Stimulated activated CD4-positive, alpha-beta T cell treated with anti-CD3 and anti-CD28 coated beads, Interleukin-12 subunit alpha, Interleukin-12 subunit beta, amount 100 ng/mL, for 4 hours (primary cell): ENCODE measurements around the gene RASIP1.
A peak's percentile ranks its signal among the peaks of the same experiment; 100 is the strongest.
"Not testable (repeated sequence)": the region's sequence is repeated elsewhere in the genome, so short reads cannot be mapped to it uniquely, and the experiment has no call there.

Experiments
- DNase-seq: peaks from one replicate; pipeline ENCODE4 v3.0.0-alpha.2; 2020

Gene RASIP1

GRCh38 chr19:48705431-48705830 is 35.0 kb downstream of the RASIP1 start:
- no peak for DNase-seq

DNA sequence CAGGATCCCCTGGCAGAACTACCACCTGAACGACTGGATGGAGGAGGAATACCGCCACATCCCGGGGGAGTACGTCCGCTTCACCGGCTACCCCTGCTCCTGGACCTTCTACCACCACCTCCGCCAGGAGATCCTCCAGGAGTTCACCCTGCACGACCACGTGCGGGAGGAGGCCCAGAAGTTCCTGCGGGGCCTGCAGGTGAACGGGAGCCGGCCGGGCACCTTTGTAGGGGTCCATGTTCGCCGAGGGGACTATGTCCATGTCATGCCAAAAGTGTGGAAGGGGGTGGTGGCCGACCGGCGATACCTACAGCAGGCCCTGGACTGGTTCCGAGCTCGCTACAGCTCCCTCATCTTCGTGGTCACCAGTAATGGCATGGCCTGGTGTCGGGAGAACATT is 37.1 kb downstream of the RASIP1 start:
- DNase-seq = no peak

DNA sequence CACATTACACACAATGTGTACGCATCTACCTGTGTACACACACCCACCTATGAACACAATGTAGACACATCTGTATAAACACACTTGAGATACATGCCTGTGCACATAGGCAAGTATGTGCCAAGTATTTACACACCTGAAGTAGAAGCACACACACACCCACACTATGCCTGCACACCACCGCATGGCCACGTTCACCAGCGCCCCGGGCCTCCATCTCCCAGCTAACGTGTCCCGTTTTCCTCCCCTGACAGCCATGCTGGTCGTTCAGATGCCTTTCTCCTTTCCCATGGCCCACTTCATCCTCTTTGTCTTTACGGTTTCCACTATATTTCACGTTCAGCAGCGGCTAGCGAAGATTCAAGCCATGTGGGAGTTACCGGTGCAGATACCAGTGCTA is 37.7 kb downstream of the RASIP1 start:
- no peak for DNase-seq

DNA sequence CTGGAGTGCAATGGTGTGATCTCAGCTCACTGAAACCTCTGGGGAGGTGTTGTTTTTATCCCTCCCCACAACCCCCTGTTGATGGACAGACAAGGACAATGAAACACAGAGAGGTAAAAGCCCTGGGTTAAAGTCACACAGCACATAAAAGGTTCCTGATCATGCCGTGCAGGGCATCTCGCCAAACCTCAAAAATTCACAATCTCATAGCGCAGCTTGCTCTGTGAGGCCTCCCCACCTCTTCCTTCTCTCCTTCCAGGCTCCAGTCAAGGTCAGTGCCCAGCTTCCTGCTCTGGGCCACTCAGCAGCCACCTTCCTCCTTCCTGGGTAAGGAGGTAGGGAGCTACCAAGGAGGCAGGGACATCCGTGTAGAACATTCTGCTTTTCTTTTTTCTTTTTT is 42.4 kb downstream of the RASIP1 start:
- no peak for DNase-seq

GRCh38 chr19:48696353-48697010 is 43.9 kb downstream of the RASIP1 start:
- no peak for DNase-seq

DNA sequence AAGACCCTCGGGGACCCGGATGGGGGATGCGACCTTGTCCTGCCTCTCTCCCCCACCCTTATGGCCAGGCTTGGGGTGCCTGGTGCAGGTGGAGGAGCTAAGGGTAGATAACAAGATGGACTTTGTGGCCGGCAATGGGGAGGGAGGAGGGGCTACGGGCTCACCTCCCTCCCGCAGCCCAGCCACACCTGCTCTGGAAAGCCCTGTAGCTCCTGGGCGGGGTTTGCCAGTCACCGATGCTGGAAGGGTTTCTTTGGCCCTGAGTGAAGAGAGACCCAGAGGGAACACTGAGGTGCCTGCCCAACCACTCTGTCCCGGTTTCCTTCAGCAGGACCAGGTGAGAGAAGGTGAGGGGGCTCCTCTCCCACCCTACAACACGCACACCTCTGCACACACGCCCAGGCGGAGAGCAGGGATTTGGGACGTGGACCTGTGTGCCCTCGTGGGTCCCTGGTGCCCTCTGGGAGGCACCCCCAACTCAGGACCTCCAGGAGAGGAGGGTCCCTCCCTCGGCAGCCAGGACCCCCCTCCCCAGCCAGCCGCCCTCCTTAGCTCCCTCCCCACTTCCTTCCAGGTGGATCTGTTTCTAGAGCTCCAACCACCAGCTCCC is 44.6 kb downstream of the RASIP1 start, which contains the start of gene FUT2:
TSS of gene FUT2 (plus strand) at position 229 of the 610 bp plus-strand sequence. CDS start 6,986 bp downstream, outside the sequence.
- no peak for DNase-seq

GRCh38 chr19:48693629-48694028 is 46.8 kb downstream of the RASIP1 start:
- DNase-seq = not testable (repeated sequence)

DNA sequence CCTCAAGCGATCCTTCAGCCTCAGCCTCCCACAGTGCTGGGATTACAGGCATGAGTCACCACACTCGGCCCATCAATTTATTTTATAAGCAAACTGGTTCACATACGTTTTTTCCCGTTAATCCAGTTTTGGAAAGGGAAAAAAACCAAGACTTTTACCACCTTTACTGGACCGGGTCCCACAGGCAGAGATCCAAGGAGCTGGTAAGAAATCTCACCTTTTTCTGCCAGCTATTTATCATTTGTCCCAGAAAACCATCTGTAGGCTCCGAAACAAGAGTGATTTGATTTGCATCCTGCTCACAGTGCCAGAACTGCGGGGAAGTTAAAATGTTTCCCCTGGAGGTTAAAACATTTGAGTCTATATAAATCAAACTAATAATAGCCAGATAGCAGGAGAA is 51.0 kb downstream of the RASIP1 start:
- DNase-seq = no peak

DNA sequence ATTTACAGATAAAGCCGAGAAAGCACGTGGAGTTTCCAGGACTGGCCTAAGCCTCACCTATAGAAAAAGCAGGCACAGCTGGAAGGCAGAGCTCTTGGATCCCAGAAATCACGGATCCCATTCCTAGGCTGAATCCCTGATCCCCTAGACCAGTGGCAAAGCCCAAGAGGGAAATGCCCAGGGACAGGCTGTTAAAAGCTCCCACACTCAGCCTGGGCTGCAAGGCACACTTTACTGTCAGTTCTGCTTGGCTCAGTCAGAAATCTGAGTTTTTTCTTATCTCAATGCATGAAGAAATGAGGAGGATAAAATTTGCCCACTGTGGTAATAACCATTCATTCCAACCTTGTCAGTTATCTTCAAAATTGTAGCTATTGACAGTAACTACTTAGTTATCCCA is 52.6 kb downstream of the RASIP1 start:
- no peak for DNase-seq

DNA sequence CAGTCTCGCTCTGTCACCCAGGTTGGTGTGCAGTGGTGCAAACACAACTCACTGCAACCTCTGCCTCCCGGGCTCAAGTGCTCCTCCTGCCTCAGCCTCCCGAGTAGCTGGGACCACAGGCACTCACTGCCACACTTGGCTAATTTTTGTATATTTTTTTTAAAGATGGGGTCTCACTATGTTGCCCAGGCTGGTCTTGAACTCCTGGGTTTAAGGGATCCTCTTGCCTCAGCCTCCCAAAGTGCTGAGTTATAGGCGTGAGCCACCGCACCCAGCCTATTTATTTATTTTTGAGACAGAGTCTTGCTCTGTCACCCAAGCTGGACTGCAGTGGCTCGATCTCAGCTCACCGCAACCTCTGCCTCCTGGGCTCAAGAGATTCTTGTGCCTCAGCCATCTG is 53.8 kb downstream of the RASIP1 start:
- not testable (repeated sequence) for DNase-seq

DNA sequence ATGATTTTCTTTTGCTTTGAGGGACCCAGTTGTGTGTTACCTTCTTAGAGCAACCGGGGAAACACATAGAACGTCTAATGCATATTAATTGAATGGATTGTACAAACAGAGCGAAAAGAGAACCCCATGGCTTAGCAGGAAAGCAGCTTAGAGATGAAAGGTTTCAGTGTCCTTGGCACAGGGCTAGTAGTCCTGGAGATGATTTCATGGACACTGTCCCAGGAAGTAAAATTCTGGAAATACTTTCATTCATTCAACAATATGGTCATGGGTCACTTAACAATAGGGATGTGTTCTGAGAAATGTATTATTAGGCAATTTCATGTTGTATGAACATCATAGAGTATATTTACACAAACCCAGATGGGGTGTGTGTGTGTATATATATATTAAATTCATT is 54.3 kb downstream of the RASIP1 start:
- no peak for DNase-seq

GRCh38 chr19:48685583-48685982 is 54.8 kb downstream of the RASIP1 start:
- no peak for DNase-seq

GRCh38 chr19:48683349-48683748 is 57.1 kb downstream of the RASIP1 start:
- peak; percentile 30 for DNase-seq

DNA sequence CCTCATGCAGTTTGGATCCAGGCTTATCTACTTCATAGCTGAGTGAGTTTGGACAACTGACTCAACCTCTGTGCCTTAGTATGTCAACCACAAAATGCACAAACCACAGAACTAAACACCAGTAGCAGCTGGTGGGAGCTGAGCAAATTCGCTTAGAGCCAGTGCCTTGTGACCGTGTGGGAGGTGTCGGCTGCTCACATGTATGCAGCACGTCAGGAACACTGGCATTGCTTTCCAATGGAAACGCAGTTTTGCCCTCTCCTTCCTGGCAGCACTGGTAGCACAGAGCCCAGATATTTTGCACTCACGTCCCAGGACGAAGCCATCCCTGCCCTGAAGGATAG is 59.3 kb downstream of the RASIP1 start:
- no peak for DNase-seq

- no peak for DNase-seq
Observed at GRCh38 chr19:48680436-48681126, 59.8 kb downstream of the RASIP1 start.

GRCh38 chr19:48680006-48680405 is 60.4 kb downstream of the RASIP1 start:
- DNase-seq = not testable (repeated sequence)

DNA sequence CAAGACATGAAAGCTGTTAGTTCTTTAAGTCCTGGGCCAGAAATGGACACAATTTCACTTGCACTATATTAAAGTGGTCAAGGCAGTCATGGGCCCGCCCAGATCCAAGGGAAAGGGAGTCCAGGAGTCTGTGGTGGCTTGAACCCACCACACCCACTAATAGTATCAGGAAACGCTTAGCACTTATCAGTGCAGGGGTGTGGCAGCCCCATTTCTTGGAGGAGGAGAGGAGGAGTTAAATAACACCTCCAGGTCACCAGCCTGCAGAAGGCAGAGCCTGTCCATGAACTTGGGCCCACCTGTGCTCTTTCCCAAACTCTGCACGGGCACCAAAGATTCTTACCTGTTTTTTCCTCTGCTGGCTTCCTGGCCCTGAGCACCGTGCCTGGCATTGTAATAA is 62.2 kb downstream of the RASIP1 start:
- no peak for DNase-seq

- no peak for DNase-seq
Observed at GRCh38 chr19:48676887-48677286, 63.5 kb downstream of the RASIP1 start.

DNA sequence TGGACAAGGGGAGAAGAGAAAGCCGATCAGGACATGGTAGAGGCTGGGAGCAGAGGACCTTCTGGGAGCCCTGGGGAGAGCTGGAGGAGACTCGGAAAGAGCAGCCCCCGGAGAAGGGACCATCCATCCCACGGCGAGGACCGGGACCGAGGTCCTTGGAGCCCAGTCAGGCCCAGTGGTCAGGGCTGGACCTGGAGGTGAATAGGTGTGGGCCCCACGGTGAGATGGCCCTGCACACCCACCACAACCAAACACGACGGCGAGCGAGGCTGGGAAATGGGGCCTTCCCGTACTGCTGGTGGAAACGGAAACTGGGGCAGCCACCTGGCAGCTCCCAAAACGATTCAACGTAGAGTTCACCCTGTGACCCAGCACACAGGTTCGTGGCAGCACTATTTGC is 63.9 kb downstream of the RASIP1 start:
- DNase-seq = no peak

GRCh38 chr19:48674921-48675824 is 65.2 kb downstream of the RASIP1 start:
- DNase-seq = peak; percentile 63

DNA sequence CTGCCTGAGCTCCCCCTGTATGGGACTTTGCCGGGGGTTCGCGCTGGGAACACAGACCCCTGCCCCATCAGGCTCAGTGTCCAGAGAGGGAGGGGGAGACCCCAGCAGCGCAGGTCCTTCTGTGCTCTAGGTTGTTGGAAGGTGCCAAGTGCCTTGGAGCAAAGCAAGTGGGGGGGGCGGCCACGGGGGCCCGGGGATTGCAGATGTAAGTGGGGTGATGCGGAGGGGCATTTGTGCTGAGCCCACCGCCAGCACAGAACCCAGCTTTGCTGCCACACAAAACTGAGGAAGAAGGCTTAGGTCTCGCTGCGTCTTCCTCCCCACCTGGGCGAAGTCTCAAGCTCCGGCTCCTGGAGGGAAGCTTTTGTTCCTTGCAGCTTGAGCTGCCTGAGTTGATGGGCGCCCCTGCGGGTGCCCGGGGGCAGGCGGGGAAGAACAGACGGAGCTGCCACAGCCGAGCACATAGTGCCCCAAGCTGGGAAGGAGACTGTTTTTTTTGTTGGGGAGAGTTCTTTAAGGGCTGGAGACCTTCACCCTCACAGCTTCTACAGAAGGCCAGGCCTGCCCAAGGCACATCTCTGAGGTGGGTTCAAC is 66.1 kb downstream of the RASIP1 start:
- DNase-seq = no peak

DNA sequence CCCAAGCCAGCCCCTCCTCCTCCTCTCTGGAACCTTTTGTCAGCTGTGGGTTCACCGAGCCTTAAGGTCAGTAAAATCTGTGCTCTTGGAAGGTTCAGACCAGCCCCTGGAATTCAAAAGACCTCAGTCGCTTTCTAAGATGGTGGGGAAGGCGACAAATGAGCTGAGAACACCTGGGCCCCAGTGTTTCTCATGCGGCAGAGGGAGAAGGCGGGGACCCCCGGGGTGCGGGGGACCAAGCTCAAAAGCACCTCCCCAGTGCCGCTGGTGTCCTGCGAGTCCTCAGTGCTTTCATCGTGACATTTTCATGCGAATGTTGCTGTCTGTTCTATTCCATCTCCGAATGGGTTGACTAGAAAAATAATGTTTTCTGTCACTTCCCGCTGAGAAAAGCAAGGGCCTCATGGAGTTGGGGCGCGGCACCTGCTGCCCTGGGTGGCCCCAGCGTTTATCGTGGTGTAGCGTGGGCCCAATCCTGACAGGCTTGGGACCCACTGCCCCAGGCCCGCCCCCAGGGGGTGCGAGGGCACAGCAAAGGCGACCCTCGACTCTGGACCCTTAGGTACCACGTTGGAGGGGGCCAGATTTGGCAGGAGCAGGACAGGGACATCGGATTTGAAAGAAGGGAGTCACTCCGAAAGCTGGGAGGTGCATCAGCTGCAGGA is 66.8 kb downstream of the RASIP1 start:
- no peak for DNase-seq
